ENCODE results near the gene SPCS1.
"Not testable (repeated sequence)": the region's sequence is repeated elsewhere in the genome, so short reads cannot be mapped to it uniquely, and the experiment has no call there.

The SPCS1 gene

DNA sequence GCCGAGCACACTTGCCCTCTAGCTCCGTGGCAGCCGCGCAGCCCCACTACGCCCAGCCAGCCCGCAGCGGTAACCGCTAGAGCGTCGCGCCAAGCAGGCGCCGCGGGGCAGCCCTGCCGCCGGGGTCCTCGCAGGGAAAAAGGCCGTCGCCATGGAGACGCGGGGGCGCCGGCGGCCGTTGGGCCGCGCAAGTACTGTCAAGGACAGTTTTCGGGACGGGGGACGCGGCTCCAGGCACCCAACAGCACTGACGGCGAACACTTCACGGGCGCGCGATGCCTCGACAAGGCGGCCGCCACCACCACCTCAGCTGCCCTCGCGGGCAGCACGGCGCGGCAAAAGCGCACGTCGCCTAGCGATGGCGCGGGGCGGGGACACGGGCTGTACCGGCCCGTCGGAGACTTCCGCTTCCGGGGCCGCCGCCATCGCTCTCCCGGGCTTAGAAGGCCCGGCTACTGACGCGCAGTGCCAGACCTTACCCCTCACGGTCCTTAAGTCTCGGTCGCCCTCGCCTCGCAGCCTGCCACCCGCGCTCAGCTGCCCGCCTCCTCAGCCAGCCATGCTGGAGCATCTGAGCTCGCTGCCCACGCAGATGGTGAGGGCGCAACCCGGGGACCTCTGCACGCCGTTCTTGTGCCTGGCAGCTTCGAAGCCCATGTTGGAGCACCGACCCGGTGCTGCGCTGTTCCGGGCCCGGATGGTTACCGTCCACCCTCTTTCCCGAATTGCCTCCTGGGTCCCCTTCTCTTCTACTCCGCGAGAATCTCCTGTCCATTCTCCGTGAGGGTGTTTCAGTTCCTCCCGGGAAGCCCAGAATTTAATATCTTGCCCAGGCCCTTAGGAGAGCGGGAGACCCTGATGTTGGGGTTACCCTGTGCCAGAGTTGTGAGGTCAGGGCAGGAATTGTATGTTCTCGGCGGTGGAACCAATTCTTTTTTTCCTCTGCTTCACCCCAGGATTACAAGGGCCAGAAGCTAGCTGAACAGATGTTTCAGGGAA lies at the start of gene SPCS1, which contains the start of gene GLT8D1:
SPCS1 (plus strand) TSS at position 419 of the 999 bp plus-strand sequence; CDS start at position 560, 141 bp downstream.
GLT8D1 (minus strand) TSS at position 104 of the 999 bp plus-strand sequence. CDS start 5,331 bp downstream, outside the sequence.
- no peak for DNase-seq

DNA sequence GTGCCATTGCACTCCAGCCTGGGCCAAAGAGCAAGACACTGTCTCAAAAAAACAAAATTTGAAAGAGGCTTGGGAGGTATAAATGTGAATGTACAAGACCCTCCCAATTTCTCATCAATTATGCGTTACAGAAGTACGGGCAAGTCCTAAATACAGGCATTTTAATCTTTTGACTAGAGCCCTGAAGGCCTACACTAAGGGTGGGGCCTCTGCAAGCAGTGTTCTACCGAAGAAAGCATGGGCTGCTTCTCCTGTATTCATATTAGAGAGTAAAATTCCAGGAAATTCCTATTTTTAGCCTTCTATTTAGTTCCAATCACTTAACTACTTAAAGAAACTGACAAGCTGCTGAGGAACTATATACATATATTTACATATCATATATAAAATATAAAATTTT lies 45.9 kb upstream of the SPCS1 start:
- no peak for DNase-seq

DNA sequence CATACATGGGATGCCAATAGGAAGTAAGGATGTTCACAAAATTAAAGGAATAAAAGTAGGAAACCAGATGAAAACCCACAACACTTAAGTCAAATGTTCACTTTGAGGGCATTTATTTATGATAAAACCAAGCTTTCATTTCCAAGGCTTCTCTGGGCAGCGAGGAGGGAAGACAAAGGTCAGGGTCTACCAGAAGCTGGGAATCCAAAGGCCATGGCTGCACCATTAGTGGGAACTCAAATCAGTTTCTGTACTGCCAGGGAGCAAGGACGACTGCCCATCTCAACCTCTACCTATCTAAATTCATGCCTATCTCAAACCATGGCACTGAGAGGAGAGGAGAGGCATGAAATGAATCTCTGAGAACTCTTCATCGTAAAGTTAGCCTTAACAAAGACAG lies 42.8 kb upstream of the SPCS1 start:
- DNase-seq = no peak

DNA sequence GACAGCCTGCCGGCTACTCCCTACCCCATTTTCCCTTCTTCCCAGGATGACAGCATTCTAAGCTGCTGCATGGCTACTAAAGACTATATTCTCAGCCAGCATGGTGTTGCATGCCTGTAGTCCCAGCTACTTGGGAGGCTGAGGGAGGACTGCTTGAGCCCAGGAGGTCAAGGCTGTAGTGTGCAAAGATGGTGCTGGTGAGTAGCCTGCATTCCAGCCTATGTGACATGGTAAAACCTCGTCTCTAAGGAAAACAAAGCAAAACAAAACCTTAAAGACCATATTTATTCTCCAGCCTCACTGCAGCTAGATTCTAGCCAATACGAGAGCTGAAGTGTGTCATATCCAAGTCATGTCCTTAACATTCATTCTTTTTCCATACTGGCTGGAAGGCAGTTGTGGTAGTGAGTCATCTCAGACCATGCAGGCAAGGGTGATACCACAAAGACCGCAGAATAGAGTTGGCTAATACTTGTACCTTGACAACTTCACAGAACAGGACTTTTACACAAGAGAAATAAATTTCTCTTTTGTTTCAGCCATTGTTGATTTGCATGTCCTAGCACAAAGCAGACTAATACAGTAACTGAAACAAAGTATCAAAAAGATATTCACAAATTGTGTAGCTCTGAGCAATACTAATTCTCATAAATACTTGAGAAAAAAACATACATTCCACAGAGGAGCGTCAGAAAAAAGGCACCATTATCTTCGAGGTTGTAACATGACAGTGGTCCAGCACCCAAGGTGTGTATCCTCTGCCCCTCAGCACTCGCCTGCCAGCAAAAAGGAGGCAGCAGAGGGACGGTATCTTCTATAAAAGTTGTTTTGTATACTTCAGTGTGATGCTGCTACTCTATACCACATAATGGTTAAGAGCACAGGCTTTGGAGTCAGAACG lies 35.0 kb upstream of the SPCS1 start:
- no peak for DNase-seq

DNA sequence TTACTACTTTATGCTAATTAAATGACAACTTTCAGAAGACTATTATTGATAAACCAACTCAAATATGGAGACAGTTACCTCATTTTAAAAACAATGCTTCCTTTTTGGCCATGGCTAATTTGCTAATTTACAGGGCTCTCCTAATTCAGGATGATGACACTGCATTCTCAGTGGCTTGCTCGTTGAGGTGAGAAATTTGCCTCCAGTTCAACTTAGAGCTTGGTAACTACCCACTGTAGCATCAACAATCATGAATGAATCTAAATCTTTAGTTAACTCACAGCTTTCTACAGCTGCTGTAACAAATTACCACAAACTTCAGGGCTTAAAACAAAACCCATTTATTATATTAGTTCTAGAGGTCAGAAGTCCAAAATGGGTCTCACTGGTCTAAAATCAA lies 34.2 kb upstream of the SPCS1 start:
- no peak for DNase-seq

DNA sequence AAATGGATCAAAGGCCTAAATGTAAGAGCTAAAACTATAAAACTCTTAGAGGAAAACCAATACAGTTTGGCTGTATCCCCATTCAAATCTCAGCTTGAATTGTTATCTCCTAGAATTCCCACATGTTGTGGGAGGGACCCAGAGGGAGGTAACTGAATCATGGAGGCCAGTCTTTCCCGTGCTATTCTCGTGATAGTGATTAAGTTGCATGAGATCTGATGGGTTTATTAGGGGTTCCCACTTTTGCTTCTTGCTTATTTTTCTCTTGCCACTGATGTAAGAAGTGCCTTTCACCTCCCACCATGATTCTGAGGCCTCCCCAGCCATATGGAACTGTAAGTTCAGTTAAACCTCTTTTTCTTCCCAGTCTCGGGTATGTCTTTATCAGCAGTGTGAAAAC lies 29.7 kb upstream of the SPCS1 start:
- not testable (repeated sequence) for DNase-seq

DNA sequence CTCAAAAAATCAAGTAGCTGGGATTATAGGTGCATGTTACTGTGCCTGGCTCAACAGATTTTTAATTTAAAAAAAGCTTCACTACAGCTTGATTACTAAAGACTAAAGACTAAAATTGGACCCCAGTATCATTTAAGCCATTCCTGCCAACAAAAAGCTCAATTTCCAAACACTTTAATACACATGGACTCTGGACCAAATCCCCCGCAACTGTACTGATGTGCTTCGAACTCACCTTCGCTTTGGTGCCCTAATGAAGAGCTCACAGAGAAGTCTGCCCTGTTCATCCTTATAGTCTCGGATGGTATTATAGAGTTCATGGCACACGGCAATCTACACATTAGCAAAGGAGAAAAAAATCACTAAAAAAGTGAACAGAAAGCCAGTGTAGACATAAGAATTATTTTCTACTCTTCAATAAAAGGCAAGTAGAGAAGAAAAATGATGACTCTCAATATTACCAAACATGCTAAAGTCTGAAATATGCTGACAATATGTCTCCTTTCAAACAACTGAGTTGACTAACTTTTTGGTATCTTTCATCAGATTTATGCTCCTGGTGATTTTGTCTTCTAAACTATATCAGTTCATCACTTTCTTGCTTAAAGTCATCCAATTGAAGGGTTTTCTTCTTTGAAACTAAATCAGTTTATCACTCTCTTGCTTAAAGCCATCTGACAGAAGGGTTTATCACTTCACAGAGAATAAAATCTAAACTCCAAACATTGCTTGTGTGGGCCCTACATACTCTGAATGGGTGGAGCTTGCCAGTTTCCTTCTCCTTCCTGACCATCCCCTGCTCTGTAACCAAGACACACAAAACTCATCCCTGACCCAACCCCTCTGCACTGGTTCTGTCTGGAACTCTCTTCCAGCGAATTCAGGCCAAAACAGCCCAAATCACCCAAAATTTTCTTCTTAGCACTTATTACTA lies 27.4 kb upstream of the SPCS1 start:
- DNase-seq = no peak

DNA sequence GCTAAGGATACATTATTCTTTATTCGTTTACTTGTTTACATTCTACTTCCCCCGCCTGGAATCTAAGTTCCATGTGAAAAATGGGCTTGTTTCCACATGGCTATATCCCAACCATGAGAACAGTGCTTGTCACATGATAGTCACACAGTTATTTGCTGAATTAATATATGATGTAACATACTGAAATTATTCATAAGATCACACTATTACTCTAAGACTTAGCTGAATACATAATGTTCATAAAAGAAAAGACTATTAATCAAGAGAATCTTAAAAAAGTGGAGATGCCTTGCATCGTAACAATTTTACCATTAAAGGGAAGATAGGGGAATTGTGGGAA lies 26.7 kb upstream of the SPCS1 start:
- DNase-seq = no peak

DNA sequence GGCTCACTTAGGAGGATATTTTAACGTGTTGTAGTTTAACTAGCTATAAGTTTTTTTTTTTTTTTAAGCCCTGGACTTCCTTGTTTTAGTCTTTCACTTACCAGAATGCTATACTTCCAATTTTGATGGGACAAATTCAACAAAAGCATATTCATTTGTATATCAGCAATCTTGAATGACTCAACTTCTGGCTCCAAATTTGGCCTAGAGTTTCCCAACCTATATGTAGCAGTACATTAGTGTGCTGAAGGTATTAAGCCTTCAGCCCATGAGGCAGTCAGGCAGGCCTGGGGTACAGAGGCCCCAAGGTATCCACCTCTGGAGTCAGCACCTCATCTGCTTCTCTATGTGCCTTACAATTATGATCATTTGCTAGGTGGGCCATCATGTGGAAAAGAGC lies 26.1 kb upstream of the SPCS1 start:
- no peak for DNase-seq

DNA sequence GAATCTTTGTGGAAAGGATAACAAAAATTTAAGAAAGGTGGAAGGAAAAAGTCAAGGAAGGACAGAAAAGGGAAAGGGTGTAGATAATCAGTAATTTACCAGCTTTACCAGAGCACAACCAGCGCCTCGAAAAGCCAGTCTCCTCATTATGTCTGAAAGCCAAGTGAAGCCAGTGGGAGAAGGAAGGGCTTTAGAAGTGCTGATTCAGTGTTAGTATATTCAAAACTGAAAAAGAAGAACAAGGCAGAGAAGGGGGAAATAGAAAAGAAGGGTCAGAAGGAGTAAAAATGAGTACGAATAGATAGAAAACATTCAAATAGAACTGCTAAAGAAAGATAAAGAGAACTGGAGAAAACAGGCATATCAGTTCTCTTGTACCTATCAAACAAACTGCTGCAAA lies 24.3 kb upstream of the SPCS1 start:
- no peak for DNase-seq

DNA sequence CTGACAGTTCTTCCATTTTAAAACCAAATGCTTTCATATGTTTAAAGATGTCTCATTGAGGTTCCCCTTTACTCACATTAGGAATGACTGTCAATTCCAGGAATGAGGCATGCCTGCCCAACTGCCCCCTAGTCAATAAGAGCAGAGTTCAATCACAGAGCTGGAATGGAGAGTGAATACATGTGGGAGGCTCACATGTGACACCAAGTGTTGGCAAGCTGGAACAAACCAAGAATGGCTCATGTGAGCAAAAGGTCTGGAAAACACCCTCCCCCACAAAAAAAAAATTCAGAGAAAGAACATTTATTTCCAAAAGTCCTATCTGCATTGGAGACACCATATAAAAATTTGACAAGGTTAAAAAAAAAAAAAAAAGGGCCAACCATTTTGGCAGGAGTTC lies 23.9 kb upstream of the SPCS1 start:
- no peak for DNase-seq

DNA sequence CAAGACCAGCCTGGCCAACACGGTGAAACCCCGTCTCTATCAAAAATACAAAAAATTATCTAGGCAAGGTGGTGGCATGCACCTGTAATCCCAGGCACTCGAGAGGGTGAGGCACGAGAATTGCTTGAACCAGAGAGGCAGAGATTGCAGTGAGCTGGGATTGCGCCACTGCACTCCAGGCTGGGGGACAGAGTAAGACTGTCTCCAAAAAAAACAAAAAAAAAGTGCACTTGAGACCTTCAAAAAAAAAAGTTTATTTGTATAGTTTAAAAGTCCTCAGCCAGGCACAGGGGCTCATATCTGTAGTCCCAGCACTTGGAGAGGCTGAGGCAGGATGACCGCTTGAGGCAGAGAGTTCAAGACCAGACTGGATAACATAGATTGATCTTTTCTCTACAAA lies 22.3 kb upstream of the SPCS1 start:
- no peak for DNase-seq

DNA sequence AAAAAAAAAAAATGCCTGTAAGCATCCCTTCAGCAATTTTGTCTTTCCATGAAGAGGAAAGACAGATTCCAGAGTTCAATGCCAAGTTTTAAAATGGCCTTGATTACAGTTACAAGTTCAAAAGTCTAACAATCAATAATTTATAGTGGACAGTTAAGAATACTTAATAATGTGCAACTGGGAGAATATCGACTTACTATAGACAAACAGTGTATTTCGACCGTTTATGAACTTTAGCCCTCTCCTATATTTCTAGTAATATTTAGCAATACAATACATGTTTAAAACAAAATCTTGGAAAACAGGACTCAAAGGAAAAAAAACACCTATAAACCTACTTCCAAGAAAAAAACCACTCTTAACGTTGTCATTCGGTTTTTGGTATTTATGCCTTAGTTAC lies 21.7 kb upstream of the SPCS1 start:
- no peak for DNase-seq

DNA sequence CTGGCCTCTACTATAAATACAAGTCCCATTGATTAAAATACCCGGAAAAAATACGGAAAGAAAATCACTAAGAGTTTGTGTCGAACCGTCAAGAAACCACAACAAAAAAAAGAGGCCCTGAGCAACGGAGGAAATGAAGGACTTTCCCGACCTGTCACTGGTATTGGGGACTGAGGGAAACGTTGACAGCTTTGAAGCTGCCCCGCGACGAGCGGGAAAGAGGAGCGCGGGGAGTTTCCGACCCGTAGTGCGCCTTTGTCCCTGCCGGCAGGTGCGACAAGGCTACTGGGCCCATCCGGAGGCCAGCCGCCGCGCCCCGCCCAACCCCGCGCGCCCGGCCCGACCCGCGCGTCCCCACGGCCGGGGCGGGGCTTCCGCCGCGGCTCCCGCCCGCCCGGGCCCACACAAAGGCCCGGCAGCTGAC lies 20.6 kb upstream of the SPCS1 start:
- peak; percentile 67 for DNase-seq

DNA sequence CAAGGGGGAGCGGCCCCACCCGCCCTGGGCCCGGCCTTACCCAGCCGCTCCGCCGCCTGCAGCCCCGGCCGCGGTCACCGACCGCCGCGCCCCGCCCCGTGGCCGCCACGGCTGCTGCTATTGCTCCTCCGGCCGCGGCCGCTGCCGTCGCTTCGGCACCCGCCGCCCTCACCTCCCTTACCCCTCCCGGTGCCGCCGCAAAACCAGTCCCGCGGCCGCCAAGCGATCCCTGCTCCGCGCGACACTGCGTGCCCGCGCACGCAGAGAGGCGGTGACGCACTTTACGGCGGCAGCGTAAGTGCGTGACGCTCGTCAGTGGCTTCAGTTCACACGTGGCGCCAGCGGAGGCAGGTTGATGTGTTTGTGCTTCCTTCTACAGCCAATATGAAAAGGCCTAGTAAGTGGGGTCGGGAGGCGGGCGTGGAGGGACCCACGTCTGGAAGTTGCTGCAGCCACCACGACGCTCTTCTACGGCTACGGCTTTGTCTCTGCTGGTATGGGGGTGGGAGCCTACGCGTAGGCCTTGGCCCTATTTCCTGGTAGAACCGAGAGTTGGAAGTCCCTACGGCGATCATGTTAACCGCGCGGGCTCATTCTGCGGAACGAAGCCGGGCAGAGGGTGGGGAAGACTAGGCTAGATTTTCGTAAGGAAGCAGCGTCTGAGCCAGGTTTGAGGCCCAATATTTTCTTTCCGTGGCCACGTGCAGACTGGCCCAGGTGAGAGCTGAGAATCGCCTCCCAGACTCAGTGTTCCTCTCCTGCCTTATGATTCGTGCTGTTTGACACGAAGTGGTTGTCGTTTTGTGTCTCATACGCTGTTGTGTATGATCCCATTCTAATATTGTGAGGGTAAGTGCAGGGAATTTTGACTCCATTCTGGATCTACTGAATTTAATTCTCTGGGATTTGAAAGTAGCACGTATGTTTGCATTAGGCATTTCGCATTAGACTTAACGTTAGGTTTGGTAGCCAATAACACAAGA lies 19.9 kb upstream of the SPCS1 start, which contains the start of the genes GNL3 and PBRM1:
GNL3 (plus strand) TSS at position 324 of the 983 bp plus-strand sequence; CDS start at position 385, 61 bp downstream.
PBRM1 (minus strand) TSS at position 205 of the 983 bp plus-strand sequence.
- DNase-seq = peak; percentile 50

DNA sequence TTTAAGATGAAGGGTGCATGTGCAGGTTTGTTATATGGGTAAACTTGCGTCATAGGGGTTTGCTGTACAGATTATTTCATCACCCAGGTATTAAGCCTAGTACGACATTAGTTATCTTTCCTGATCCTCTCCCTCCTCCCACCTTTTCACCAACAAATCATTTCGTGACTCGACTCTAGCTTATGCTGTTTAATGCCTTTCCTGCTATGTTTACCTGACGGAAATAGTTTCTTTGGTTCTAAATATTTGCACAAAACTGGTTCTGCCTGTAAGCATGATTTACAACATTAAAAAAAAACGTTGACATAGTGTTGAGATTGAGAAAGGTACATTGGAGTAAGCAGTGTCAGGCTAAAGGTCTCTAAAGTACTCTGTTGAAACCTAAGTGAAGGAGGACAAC lies 17.6 kb upstream of the SPCS1 start:
- no peak for DNase-seq

DNA sequence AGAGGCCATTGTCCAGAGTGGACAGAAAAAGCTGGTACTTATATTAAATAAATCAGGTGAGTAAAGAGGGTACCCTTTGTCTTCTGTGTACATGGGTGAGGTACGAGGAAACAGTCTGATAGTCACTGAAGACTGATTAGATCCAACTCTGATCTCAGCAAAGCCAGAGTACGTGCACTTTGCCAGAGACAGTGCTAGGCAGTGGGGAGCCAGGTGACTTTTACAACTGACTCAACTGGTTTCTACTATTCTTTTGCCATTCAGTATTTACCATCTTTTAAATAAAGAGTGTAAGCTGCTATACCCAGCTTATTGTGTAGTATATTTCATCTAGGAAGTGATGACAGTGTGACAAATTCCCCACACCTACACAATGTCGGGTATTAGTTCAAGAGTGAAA lies 16.8 kb upstream of the SPCS1 start:
- no peak for DNase-seq

DNA sequence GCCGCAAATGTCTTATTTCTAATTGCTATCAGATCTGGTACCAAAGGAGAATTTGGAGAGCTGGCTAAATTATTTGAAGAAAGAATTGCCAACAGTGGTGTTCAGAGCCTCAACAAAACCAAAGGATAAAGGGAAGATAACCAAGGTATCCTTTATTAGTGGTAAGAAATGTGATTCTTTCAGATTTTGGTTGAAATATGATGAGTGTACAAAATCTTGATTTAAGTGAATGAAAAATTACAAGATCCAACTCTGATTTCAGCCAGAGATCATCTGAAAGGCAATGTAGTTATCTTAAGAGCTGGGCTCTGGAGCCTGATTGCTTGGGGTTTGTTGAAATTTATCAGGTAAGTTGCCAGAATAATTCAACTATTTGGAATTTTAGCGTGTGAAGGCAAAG lies 15.3 kb upstream of the SPCS1 start:
- no peak for DNase-seq

DNA sequence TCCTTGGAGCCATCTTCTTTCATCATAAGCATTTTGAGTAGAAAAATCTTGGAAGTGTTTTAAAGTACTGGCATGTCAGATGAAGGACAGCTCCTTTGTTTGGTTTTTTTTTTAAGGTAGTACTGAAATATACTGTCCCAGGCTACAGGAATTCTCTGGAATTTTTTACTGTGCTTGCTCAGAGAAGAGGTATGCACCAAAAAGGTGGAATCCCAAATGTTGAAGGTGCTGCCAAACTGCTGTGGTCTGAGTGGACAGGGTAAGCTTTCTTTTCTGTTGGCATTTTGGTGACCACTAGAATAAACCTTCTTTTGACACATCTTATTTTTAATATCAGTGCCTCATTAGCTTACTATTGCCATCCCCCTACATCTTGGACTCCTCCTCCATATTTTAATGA lies 12.8 kb upstream of the SPCS1 start:
- no peak for DNase-seq

DNA sequence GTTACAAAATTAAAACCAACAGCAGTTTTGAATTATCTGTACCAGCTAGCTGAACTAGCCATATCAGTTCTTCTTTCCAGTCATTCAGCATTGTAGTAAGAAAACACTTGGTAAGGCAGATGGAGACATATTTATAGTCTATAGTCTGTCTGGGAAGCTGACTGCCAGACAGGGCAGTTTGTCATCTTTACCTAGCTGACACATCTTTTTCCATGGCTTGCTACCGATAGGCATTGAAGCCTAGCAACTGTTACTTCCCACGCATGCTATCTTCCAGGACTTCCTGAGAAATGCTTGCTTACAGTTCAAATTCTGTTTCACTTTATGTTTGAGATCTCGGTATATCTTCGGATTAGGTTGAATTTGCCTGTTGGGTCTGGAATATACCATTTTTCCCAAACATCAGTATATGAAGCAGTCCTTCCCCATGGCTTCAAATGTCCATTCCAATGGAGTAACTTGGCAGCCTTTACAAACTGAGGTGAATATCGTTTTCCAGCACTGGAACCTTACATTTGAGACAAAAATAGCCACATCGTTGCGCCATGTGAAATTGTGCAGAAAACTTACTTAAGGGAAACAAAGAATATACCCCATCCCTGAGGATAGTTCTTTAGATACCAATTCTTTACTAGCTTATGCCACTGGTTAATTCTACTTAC lies 11.2 kb upstream of the SPCS1 start:
- DNase-seq = no peak
